SK-N-SH treated with all-trans-retinoic acid at 6 μM for 48 hours (cell line): Measurements from ENCODE around the gene ARHGAP28.

Experiments used
- CSDC2 ChIP-seq: fragments of 250-450 bp; sonication (Bioruptor Pico); IDR thresholded peaks from 2 replicates; pipeline ENCODE4 v1.5.0; 2020; ENCODE audit warnings: mild to moderate bottlenecking, moderate library complexity
- TCF4 ChIP-seq: fragments of 250-450 bp; sonication (Bioruptor Pico); IDR thresholded peaks from 2 replicates; pipeline ENCODE4 v1.8.0; 2021; ENCODE audit warnings: mild to moderate bottlenecking, moderate library complexity, borderline replicate concordance
- ZFP30 ChIP-seq: fragments of 450-650 bp; formaldehyde crosslinking; IDR thresholded peaks from 2 replicates; pipeline ENCODE4 v1.5.0; 2022; ENCODE audit warnings: mild to moderate bottlenecking, moderate library complexity
- TF ChIP-seq, protein P1 (sequence below): fragments of 250-450 bp; sonication (Bioruptor Pico); IDR thresholded peaks from 2 replicates; pipeline ENCODE4 v1.5.1; 2021; ENCODE audit warnings: mild to moderate bottlenecking, moderate library complexity
- TF ChIP-seq, protein P2 (sequence below): fragments of 250-450 bp; sonication (Bioruptor Pico); IDR thresholded peaks from 2 replicates; pipeline ENCODE4 v1.5.1; 2020; ENCODE audit warnings: low read depth, mild to moderate bottlenecking, moderate library complexity

DNA sequence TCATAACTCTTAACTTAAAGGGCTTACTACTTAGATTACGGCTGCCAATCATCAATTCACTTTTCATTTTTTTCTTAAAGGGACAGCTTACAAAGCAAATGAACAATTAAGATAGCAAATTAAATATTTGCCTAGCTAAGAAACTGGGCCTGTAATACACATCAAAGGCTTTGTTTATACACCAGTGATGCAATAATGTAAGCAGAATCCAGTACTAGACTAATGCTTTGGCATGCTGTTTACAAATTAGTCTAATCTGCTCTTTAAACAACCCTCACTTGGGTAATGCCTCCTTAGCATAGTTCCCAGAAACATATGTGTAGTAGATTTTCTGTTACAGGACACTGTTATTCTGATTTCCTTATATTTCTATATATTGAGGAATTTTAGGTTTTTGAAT lies 105.8 kb downstream of the ARHGAP28 start:
- TF ChIP-seq, protein P1, sequence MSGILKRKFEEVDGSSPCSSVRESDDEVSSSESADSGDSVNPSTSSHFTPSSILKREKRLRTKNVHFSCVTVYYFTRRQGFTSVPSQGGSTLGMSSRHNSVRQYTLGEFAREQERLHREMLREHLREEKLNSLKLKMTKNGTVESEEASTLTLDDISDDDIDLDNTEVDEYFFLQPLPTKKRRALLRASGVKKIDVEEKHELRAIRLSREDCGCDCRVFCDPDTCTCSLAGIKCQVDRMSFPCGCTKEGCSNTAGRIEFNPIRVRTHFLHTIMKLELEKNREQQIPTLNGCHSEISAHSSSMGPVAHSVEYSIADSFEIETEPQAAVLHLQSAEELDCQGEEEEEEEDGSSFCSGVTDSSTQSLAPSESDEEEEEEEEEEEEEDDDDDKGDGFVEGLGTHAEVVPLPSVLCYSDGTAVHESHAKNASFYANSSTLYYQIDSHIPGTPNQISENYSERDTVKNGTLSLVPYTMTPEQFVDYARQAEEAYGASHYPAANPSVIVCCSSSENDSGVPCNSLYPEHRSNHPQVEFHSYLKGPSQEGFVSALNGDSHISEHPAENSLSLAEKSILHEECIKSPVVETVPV (CRISPR knock-in tag): no peak
- TF ChIP-seq TCF4 (CRISPR knock-in tag) (no peak), ZFP30 (CRISPR knock-in tag) (no peak), CSDC2 (CRISPR knock-in tag) (no peak)
- TF ChIP-seq, protein P2, sequence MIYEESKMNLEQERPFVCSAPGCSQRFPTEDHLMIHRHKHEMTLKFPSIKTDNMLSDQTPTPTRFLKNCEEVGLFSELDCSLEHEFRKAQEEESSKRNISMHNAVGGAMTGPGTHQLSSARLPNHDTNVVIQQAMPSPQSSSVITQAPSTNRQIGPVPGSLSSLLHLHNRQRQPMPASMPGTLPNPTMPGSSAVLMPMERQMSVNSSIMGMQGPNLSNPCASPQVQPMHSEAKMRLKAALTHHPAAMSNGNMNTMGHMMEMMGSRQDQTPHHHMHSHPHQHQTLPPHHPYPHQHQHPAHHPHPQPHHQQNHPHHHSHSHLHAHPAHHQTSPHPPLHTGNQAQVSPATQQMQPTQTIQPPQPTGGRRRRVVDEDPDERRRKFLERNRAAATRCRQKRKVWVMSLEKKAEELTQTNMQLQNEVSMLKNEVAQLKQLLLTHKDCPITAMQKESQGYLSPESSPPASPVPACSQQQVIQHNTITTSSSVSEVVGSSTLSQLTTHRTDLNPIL (CRISPR knock-in tag): no peak
